Middle frontal gyrus (tissue), 1 donor: ENCODE data around the gene RPL18A.

Experiments
- DNase-seq: peaks from one replicate; pipeline ENCODE4 v3.0.0-alpha.2; 2015; ENCODE audit warnings: low spot score; ENCODE audit errors: extremely low spot score

RPL18A gene

DNA sequence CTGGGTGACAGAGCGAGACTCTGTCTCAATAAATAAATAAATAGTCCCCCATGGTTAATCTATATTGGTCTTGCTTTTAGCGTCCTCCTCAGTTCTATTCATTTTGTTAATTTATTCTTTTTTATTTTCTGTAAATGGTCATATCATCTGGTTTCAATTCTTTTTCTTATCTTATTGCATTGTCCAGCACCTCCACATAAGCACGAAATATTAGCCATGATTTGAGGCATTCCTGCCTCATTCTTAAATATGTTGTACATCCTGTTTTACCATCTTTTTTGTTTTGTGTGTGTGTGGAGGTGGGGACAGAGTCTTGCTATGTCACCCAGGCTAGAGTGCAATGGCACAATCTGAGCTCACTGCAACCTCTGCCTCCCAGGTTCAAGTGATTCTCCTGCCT is 48.5 kb downstream of the RPL18A start:
- DNase-seq = no peak

DNA sequence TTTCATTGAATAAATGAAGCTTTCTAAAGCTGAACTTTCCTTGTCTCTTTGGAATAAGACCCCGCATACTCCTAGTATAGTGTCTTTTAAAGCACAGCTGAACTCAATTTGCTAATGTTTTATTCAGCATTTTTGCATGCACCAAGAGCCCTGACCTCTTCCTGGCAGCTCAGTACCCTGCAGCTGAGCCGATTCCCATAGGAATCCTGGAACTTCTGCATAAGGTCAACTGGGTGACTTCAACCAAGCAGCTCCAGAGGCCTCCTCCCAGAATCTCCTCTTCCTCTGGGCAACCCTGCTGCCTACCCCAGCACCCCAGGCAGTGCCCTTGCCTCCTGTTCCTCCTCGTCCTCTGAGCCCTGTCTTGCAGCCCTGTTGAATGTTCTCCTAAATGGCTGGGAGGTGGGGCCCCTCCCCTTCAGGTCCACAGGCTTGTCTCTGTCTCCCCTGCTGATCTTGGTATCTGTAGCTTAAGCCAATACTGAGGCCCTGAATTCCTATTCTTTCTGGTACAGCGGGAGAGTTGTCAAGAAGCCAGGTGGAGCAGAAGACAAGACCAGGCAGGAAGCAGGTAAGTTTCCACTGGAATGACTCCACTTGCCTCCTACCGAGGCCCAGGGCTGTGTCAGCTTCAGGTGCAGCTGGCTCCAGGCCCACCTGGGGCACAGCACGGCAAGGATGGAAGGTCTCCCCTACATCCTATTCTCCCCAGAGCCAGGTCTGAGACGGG is 49.5 kb downstream of the RPL18A start:
- no peak for DNase-seq

GRCh38 chr19:17910791-17911360 is 51.2 kb downstream of the RPL18A start:
- no peak for DNase-seq
